Activated naive CD8-positive, alpha-beta T cell treated with anti-CD3 and anti-CD28 coated beads, Interleukin-2, amount 10 ng/mL, durations not matched to agents 7 days and 5 days (primary cell): Measurements from ENCODE around the gene FLT3. TPM values are rescaled to one million over a fixed set of nuclear protein-coding genes. Genes with fewer than 3 reads are reported as not detected.

Experiments used
- ATAC-seq: fragments of 150-1000 bp; cut with Tn5 transposase; one replicate; pipeline ENCODE4 v1.10.0; 2021; ENCODE audit warnings: low read depth, moderate library complexity
- POLR2A ChIA-PET: fragments of 350-600 bp; sonication (Branson Sonifier 250); formaldehyde crosslinking; loops from one replicate; lab custom pipeline; 2021; ENCODE audit warnings: antibody characterized with exemption; lab: Charles Lee
- DNase-seq: peaks from one replicate; pipeline ENCODE4 v3.0.0; 2021
- H3K27ac Mint-ChIP-seq: one replicate; pipeline ENCODE4 v1.8.0; 2022; ENCODE audit warnings: mild to moderate bottlenecking, mixed read lengths
- H3K27me3 Mint-ChIP-seq: one replicate; pipeline ENCODE4 v1.8.0; 2022; ENCODE audit warnings: mild to moderate bottlenecking, moderate library complexity, mixed read lengths
- H3K36me3 Mint-ChIP-seq: one replicate; pipeline ENCODE4 v1.8.0; 2021; ENCODE audit warnings: mild to moderate bottlenecking, mixed read lengths
- H3K4me1 Mint-ChIP-seq: one replicate; pipeline ENCODE4 v1.8.0; 2021; ENCODE audit warnings: mixed read lengths
- H3K4me3 Mint-ChIP-seq: one replicate; pipeline ENCODE4 v1.8.0; 2022; ENCODE audit warnings: mild to moderate bottlenecking, moderate library complexity, mixed read lengths
- H3K9me3 Mint-ChIP-seq: one replicate; pipeline ENCODE4 v1.8.0; 2021; ENCODE audit warnings: mixed read lengths
- total RNA-seq, 2 experiments: library from RNA; stranded (reverse); gene quantifications; one replicate each; pipeline ENCODE4 v1.2.3, GENCODE V29; 2021

FLT3 gene
- total RNA-seq, 2 experiments from 2014 or later, result not detected

DNA sequence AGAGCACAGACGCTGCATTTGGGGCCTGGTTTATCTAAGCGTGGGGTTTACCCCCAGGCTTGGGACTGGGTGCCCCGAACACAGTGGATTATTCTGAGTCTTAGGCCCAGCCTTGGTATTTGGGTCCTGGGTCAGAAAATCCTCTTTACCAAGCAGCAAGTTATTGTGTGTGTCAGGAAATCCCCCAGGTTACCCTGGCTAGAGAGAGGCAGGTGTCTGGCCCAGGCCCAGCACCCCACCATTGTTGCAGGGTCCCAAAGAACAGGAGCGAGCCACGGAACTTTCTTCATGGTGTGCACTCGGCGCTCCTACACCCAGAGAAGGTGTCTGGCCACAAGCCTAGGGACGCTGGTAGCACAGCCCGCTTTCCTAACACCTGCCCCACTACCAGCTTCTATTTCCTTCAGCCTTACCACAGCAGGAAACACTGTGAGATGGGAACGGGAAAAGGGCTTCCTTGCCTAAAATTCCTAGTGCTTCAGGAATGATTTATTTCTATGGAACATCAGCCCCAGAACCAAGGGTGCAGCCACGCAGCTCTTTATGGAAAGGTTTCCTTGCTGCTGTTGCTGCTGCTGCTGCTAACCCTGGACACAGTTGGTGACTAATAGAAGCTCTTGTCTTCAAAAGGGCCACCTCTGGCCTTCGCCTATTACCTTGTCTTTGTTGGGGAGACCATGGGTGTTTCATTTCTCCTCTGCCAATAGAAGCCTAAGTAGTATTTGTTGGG, 123.8 kb downstream of the FLT3 start:
- peaks cover 88% of the 10 kb centered on the region for H3K27me3 Mint-ChIP-seq
- POLR2A ChIA-PET, result no interaction called here
- peaks cover 16% of the 10 kb centered on the region for H3K4me1 Mint-ChIP-seq
- no peaks in the 10 kb centered on the region for H3K9me3 Mint-ChIP-seq
- H3K4me3 Mint-ChIP-seq, result no peak overlapping the region
- H3K27ac Mint-ChIP-seq, result no peak overlapping the region
- DNase-seq (no peak), ATAC-seq (no peak)
- no peaks in the 10 kb centered on the region for H3K36me3 Mint-ChIP-seq

DNA sequence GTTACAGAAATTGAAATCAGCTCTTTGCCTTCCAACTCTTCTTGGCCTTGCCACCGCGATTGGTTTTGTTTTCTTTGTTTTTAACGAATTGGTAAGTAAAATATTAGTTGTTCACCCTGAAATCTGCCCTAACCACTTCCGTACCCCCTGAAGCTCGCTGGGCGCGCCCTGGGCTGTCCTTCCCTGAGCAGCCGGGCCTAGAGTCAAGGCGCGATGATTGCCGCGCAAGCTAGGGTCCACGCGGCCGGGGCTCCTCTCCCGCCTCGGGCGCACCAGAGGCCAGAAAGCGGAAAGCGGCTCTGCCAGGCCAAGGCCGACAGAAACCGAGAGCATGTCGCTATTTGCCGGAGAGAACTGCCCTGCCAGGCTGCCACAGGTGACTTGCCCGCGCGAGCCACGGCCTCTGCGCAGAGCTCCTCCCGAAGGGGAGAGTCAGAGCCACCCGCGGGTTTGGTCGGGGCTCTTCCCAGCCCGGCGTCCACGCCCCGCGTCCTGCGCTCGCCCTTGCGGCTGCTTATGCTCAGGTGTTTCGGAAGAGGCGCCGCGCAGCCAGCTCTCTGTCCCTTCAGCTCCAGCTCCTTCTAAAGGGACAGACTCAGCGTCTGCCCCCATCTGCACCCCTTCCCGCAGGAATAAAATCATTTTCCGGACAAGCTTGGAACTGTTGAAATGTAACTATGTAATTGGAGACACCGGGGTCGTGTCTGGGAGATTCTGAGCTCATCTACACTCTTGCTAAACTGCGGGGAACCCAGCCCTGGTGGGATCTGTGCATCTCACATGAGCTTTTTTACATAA, 124.6 kb downstream of the FLT3 start:
- no peaks in the 10 kb centered on the region for H3K36me3 Mint-ChIP-seq
- DNase-seq (no peak), ATAC-seq (no peak)
- H3K27ac Mint-ChIP-seq, result no peak overlapping the region
- H3K9me3 Mint-ChIP-seq, result no peaks in the 10 kb centered on the region
- no peak overlapping the region for H3K4me3 Mint-ChIP-seq
- H3K4me1 Mint-ChIP-seq, result peaks cover 13% of the 10 kb centered on the region
- peaks cover 88% of the 10 kb centered on the region for H3K27me3 Mint-ChIP-seq
- POLR2A ChIA-PET, result no interaction called here

DNA sequence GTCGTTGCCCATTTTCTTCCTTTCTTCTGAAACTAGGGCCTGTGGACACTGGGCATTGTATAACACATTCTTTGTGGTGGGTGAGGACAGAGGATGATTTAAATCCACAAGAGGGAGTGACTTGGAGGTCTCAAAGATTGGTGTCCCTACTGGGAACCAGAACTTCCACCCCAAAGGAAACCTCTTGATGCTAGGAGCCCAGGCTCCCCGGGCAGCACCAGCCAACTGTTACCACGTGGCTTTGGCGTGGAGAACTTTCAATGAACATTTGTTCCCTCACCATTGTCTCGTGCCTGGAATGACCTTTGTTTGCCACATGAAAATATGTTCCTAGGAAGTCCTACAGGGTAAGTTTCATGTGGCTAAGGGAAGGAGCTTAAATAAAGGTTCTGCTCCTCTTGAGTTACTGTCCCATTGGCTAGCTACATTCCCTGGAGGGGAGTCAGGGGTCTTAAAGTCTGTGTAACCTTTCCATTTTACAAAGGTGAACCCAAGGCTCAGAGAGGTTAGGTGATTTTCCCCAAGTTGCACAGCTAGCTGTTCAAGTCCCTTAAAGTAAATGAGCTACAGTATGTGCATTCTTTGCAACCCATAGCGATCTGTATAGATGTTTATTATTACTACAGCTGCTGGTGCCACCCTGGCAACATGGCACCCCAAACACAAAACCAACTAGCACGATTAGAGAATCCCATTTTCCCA, 126.3 kb downstream of the FLT3 start:
- no peak overlapping the region for H3K27ac Mint-ChIP-seq
- no peak for DNase-seq
- H3K36me3 Mint-ChIP-seq, result no peaks in the 10 kb centered on the region
- POLR2A ChIA-PET, result no interaction called here
- H3K27me3 Mint-ChIP-seq, result peaks cover 92% of the 10 kb centered on the region
- ATAC-seq, result no peak
- peaks cover 9% of the 10 kb centered on the region for H3K4me1 Mint-ChIP-seq
- H3K9me3 Mint-ChIP-seq, result no peaks in the 10 kb centered on the region
- no peak overlapping the region for H3K4me3 Mint-ChIP-seq

DNA sequence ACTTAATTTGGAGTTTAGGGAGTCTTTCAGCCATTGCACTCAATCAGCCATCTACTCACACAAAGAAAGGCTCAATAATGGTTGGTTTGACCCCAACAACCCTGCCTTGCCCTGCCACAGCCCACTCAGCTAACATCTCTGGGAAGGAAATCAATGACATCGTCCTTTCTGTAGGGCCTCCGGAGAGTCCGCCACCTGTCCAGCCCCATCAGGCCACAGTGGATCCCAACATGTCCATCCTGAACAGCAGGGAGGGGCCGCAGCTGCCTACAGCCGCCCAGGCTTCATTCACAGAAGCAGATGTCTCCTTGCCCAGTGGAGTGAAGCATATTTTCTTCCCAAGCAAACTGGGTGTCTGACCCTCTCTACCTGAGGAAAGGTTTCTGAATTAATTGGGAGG, 127.1 kb downstream of the FLT3 start:
- POLR2A ChIA-PET, result no interaction called here
- DNase-seq (no peak), ATAC-seq (no peak)
- H3K9me3 Mint-ChIP-seq, result no peaks in the 10 kb centered on the region
- H3K4me1 Mint-ChIP-seq, result peaks cover 9% of the 10 kb centered on the region
- H3K36me3 Mint-ChIP-seq, result no peaks in the 10 kb centered on the region
- H3K27ac Mint-ChIP-seq, result no peak overlapping the region
- H3K27me3 Mint-ChIP-seq, result peaks cover 88% of the 10 kb centered on the region
- no peak overlapping the region for H3K4me3 Mint-ChIP-seq

DNA sequence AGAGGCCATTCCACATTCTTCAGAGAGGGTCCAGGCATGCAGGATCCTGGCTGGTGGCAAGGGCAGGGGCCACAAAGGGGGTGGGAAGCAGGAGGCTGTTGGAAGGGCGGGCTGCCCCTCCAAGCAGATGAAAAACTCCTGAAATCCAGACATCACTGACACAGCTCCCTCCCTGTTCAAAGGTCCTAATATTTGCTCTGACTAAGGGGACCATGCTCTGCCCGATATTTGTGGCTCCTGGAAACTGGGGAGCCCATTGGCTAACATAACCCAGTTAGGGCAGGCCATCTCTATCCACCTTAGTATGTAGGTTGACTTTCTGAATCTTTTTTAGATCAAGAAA, 127.9 kb downstream of the FLT3 start:
- no peak overlapping the region for H3K27ac Mint-ChIP-seq
- H3K4me3 Mint-ChIP-seq, result no peak overlapping the region
- peaks cover 92% of the 10 kb centered on the region for H3K27me3 Mint-ChIP-seq
- DNase-seq (no peak), ATAC-seq (no peak)
- H3K36me3 Mint-ChIP-seq, result no peaks in the 10 kb centered on the region
- POLR2A ChIA-PET, result no interaction called here
- peaks cover 9% of the 10 kb centered on the region for H3K4me1 Mint-ChIP-seq
- H3K9me3 Mint-ChIP-seq, result no peaks in the 10 kb centered on the region

DNA sequence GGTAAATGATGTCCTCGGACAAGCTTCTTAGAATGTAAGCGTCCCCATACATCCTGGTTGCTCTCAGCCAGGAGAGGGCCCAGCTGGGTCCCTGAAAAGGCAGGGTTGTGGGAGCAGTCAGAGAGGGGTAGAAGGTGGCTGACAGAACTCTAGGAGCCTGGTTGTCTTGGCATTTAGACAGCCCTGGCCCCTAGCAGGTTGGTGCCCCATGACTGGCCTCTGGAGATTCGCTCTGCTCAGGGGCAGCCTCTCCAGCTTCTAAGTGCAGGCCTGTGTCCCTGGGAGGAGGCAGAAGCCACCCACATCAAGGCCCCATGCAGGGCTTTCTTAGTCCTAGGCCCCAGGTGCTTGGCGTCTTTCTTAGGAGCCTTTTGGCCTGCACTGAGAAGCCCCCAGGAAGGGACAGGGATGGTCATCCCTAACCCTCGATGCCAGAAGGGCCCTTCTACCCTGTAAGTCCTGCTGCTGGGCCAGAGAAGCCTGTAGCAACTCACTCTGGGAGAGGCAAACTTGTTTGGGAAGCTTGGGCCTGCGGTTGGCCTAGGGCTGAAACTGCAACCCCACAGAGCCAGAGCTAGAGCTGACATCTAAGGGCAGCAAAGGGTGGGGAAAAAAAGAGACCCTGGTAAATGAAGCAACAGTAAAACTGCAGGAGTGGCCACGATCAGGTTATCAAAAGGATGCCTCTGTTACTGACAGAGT, 128.4 kb downstream of the FLT3 start:
- H3K4me1 Mint-ChIP-seq, result peaks cover 10% of the 10 kb centered on the region
- H3K9me3 Mint-ChIP-seq, result no peaks in the 10 kb centered on the region
- POLR2A ChIA-PET, result interaction anchor here (0.6 kb wide), 1 partner anchor 386 kb away, joined by 3 read pairs; no protein-coding TSS in a partner anchor
- ATAC-seq (no peak), DNase-seq (no peak)
- no peak overlapping the region for H3K27ac Mint-ChIP-seq
- no peaks in the 10 kb centered on the region for H3K36me3 Mint-ChIP-seq
- peaks cover 92% of the 10 kb centered on the region for H3K27me3 Mint-ChIP-seq
- no peak overlapping the region for H3K4me3 Mint-ChIP-seq

DNA sequence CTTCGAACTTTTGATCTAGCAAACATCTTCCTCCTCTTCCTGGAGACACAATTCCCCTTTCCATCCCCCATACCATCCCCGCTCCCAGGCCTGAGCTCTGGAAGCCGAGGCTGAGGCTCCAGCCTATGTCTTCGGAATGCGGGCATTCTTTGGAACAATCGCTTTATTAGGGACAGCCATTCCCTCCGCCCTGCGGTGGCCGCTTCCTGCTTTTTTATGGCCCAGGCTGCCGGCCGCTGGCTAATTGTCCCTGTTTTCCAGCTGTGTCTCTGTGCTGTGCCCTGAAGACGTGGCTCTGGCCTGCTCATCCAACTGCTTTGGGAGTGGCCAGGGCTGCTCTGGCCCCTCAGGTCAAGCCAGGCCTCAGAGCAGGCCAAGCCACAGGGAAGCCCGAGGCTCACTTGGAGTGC, 129.1 kb downstream of the FLT3 start:
- Mint-ChIP-seq H3K36me3 (no peaks in the 10 kb centered on the region), H3K9me3 (no peaks in the 10 kb centered on the region), H3K4me3 (no peak overlapping the region), H3K4me1 (peaks cover 10% of the 10 kb centered on the region), H3K27me3 (peaks cover 90% of the 10 kb centered on the region), H3K27ac (no peak overlapping the region)
- ATAC-seq (no peak), DNase-seq (no peak)
- POLR2A ChIA-PET, result interaction anchor here (0.6 kb wide), 1 partner anchor 386 kb away, joined by 3 read pairs; no protein-coding TSS in a partner anchor

DNA sequence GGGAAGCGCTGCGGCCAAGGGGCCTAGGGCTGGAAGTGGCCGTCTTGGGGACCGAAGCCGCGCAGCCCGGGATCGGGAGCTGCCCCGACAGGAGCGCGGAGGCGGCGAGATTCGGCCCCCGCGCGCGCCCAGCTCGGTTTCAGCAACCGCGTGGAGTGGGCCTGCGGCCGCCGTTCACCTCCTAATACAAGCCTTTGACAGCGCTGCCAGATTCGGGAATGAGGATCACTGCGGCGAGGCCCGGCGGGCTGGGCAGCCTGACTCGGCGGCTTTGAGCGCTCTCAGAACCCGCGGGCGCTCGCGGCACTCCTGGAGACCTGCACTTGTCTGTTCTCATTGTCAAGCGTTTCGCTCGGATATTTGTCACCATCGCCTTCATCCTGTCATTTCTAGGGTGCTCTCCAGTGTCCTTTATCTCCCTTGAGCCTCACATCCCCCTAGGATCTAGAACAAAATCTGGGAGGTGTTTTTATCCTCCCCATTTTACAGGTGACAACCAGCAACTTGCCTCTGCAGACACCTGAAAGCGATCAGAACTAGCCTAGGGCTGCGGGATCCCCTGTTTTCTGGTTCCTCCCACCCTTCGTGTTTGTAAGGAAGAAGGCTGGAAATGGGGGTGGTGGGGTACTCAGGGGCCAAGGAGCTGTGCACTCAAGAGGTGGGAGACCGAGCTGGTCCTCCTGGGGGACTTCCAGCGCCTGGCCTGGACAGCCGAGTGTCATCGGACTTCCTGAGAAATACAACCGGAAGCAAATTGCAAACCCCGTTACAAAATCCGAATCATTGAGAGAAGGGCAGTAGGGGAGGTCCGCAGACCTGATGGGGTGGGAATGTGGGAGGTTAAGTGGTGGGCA, 129.8 kb downstream of the FLT3 start:
- no peak overlapping the region for H3K4me3 Mint-ChIP-seq
- ATAC-seq, result no peak
- peaks cover 90% of the 10 kb centered on the region for H3K27me3 Mint-ChIP-seq
- POLR2A ChIA-PET, result no interaction called here
- H3K27ac Mint-ChIP-seq, result no peak overlapping the region
- no peaks in the 10 kb centered on the region for H3K9me3 Mint-ChIP-seq
- DNase-seq, result no peak
- peaks cover 8% of the 10 kb centered on the region for H3K4me1 Mint-ChIP-seq
- no peaks in the 10 kb centered on the region for H3K36me3 Mint-ChIP-seq

DNA sequence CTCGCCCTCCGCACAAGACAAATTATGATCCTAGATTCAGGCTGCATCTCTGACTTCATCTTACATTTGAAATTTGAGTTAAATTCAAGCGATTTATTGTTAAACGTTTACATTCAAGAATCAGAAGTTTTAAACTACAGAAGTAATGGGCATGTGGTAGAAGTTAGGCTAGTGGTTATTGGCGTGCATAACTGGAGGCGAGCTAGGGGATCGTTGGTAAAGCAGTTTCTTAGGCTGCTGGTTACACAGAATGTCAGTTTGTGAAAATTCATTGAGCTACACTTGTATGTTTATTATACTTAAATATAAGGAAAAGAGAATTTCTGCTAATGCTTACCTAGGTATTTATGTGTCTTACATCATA, 130.5 kb downstream of the FLT3 start:
- H3K4me1 Mint-ChIP-seq, result peaks cover 5% of the 10 kb centered on the region
- H3K4me3 Mint-ChIP-seq, result no peak overlapping the region
- DNase-seq (no peak), ATAC-seq (no peak)
- peaks cover 90% of the 10 kb centered on the region for H3K27me3 Mint-ChIP-seq
- H3K9me3 Mint-ChIP-seq, result no peaks in the 10 kb centered on the region
- peak overlapping the region; percentile 54 for H3K27ac Mint-ChIP-seq
- H3K36me3 Mint-ChIP-seq, result no peaks in the 10 kb centered on the region
- POLR2A ChIA-PET, result no interaction called here

DNA sequence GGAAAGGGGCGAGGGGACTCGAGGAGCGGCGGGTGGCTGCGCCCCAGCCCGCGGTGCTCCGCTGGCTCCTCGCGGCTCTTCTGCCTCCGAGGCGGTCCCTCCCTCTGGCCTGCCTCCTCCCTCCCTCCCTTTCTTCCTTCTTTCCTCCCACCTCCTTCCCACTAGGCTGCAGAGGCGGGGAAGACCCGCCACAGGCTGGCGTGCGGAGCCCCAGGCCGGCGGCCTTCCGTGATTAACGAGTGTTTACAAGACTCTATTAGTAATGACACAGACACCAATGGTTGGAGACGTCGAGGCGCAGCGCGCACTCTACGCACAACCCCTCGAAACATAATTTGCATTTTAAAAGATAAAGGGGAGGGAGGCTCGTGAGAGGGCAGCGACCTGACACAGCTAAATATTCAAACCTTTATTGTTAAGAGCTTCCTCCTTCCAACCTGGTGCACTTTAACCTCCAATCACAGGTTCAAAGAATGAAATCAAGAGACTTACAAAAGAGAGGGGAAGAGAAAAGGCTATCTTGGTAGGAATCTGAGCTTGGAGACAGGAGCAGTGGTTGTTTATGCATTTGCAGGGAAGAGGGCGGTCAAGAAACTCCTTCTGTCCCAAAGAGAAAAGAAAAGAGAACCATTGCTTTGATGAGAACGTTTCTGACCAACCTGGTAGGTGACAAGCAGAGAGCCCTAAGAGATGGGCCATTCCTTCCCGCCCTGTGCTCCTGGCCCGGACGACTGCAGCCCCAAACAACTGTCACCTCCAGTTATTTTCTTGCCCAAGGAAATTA, 131.1 kb downstream of the FLT3 start, which contains the start of gene CDX2:
Gene CDX2, minus strand, starts transcription at position 234 of the 784 bp plus-strand sequence. CDS start 309 bp downstream, outside the sequence.
- Mint-ChIP-seq H3K27ac (peak within 1 kb of the TSS; percentile 54), H3K9me3 (no peaks in the 10 kb centered on the region), H3K4me1 (peaks cover 5% of the 10 kb centered on the region), H3K4me3 (peak within 1 kb of the TSS; percentile 36), H3K36me3 (no peaks in the 10 kb centered on the region), H3K27me3 (peaks cover 90% of the 10 kb centered on the region)
- DNase-seq (no peak), ATAC-seq (no peak)
- POLR2A ChIA-PET, result no interaction called here

DNA sequence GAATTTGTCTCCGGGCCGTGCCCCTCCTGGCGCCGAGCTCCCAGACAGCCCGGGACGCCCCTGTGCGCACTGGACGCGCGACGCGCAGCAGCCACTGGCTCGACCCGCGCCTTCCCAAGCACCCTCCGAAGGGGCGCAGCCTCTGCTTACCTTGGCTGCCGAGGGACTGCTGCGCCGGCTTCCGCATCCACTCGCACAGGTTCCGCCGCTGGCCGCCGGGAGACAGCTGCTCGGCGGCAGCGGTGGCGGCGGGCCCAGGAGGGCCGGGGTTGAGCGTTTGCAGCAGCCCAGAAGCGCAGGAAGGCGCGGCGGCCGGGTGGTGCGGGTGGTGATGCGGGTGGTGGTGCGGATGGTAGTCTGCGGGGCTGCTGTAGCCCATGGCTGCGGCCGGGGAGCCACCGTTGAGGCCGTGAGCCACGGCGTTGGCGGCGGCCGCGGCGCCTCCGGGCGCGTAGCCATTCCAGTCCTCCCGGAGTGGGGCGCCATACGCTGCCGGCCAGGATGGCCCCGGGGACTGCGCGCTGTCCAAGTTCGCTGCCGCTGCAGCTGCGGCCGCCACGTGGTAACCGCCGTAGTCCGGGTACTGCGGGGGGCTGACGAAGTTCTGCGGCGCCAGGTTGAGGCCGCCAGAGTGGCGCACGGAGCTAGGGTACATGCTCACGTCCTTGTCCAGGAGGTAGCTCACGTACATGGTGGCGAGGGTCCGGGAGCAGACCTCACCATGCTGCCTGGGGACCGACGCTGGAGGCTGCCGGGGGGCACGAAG, 131.9 kb downstream of the FLT3 start:
- no peak overlapping the region for H3K27ac Mint-ChIP-seq
- no peaks in the 10 kb centered on the region for H3K36me3 Mint-ChIP-seq
- POLR2A ChIA-PET, result no interaction called here
- no peaks in the 10 kb centered on the region for H3K9me3 Mint-ChIP-seq
- peaks cover 6% of the 10 kb centered on the region for H3K4me1 Mint-ChIP-seq
- H3K27me3 Mint-ChIP-seq, result peaks cover 90% of the 10 kb centered on the region
- no peak overlapping the region for H3K4me3 Mint-ChIP-seq
- ATAC-seq (no peak), DNase-seq (no peak)
